Measurements from ENCODE around the gene NXNL2. TPM values are rescaled to one million over a fixed set of nuclear protein-coding genes. Genes with fewer than 3 reads are reported as not detected.

The NXNL2 gene
- total RNA-seq, 4 donors from 2014 or later: not detected

DNA sequence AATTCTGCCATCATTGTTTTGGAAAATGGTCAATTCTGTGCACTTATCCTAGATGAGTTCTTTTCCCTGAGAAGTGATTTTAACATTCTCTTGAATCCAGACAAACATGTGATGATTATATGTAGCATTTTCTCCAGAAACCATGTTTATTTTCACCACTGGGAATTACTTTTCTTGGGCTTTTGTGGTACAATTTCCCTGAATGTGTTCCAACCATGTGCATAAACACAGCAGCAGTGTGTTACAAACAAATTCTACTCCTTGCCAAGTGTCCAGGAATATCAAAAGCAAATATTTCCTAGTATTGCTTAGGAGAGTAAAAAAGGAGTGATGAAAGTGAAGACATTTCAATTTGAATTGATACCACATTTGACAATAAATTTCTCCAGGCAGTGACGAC is 50.4 kb downstream of the NXNL2 start:
- DNase-seq: no peak
- H3K27me3 ChIP-seq: no peaks in the 10 kb centered on the region
- no peaks in the 10 kb centered on the region for H3K9me3 ChIP-seq
- no peak overlapping the region for H3K4me3 ChIP-seq
- H3K4me1 ChIP-seq: no peaks in the 10 kb centered on the region
- H3K36me3 ChIP-seq: no peaks in the 10 kb centered on the region
- no peak overlapping the region for H3K27ac ChIP-seq
- TF ChIP-seq, protein P1, sequence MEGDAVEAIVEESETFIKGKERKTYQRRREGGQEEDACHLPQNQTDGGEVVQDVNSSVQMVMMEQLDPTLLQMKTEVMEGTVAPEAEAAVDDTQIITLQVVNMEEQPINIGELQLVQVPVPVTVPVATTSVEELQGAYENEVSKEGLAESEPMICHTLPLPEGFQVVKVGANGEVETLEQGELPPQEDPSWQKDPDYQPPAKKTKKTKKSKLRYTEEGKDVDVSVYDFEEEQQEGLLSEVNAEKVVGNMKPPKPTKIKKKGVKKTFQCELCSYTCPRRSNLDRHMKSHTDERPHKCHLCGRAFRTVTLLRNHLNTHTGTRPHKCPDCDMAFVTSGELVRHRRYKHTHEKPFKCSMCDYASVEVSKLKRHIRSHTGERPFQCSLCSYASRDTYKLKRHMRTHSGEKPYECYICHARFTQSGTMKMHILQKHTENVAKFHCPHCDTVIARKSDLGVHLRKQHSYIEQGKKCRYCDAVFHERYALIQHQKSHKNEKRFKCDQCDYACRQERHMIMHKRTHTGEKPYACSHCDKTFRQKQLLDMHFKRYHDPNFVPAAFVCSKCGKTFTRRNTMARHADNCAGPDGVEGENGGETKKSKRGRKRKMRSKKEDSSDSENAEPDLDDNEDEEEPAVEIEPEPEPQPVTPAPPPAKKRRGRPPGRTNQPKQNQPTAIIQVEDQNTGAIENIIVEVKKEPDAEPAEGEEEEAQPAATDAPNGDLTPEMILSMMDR (IDR thresholded peaks at IDR 0.05): no peak
- no peak for TF ChIP-seq POLR2A (IDR thresholded peaks at IDR 0.05)

DNA sequence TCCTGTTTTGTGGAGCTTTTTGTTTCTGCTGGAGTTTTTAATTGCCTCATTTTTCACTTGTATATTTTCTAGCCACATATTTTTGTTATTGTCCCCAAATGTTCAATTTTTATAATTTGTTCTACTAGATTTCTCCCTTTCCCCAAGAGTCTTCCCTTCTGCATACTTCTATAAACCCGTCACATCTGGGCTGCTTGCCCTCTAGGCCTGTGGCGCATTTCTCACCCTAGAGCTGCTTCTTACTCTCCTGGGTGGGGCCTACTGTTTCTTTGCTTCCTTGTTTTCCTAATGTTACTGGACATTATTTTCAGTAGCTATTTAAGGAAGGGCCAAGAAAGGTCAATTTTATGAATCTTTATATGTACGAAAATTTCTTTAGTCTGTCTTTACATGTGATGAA is 51.5 kb downstream of the NXNL2 start:
- no peak for TF ChIP-seq POLR2A (IDR thresholded peaks at IDR 0.05)
- TF ChIP-seq, protein P1 (IDR thresholded peaks at IDR 0.05): no peak
- no peak for DNase-seq
- H3K36me3 ChIP-seq: no peaks in the 10 kb centered on the region

DNA sequence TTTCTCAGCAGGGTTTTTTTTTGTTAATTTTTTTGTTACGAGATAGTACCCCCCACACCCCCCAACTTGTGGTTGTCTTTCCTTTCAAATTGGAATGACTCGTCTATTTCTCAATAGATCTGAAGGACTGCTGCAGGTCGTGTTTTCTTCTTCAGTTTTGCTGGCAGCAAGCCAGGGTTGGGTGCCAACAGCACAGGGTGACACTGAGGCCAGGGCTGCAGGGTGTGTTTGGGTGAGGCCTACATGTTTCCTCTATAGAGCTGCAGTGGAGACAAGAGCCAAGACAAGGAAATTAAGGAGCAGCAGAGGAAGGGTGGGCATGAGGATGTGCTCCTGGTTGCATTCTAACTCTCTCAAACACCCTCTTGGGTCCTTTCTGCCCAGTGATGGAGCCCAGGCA is 52.2 kb downstream of the NXNL2 start:
- Histone ChIP-seq H3K27me3 (no peaks in the 10 kb centered on the region), H3K9me3 (no peaks in the 10 kb centered on the region), H3K4me3 (no peak overlapping the region), H3K36me3 (no peaks in the 10 kb centered on the region), H3K27ac (no peak overlapping the region), H3K4me1 (no peaks in the 10 kb centered on the region)
- TF ChIP-seq, protein P1 (IDR thresholded peaks at IDR 0.05): no peak
- TF ChIP-seq POLR2A (IDR thresholded peaks at IDR 0.05): no peak
- DNase-seq: peak in 2 of 3 donors; percentile 63

More for the DNA sequence above, 51.5 kb downstream of the NXNL2 start:
- Histone ChIP-seq H3K4me1 (no peaks in the 10 kb centered on the region), H3K9me3 (no peaks in the 10 kb centered on the region), H3K27ac (no peak overlapping the region), H3K4me3 (no peak overlapping the region), H3K27me3 (no peaks in the 10 kb centered on the region)

DNA sequence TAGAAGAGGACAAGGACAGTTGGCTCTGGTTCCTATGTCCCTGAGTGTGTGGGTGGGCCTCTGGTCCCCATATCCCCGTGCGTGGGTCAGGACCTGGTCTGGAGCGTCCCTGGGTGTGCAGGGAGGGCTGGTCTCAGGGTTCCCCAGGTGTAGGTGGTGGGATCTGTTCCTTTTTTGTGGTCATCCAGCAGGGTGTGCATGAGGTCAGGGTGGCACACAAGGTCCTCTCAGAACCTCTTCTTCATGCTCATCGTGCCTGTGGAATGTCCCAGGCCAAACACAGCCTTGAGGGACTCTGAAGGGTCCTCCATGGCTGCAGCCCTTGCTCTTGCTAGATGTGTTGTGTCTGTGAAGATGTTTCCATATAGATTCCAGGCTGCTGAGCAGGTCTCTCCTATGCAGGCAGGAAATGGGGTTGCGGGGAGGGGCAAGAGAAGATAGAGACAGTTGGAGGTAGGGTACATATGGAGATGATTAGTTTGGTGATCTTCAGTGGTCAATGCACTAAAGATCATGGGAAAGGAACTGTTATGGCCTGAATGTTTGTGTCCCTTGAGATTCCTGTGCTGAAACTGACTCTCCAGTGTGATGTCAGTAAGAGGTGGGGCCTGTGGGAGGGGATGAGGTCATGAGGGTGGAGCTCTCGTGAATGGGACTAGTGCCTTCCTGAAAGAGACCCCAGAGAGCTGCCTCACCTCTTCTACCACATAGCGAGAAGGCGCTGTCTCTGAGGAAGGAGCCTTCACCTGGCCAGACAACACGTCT is 53.1 kb downstream of the NXNL2 start:
- no peaks in the 10 kb centered on the region for H3K4me1 ChIP-seq
- TF ChIP-seq, protein P1 (IDR thresholded peaks at IDR 0.05): no peak
- no peak for TF ChIP-seq POLR2A (IDR thresholded peaks at IDR 0.05)
- no peaks in the 10 kb centered on the region for H3K27me3 ChIP-seq
- no peak overlapping the region for H3K4me3 ChIP-seq
- H3K27ac ChIP-seq: no peak overlapping the region
- DNase-seq: no peak
- no peaks in the 10 kb centered on the region for H3K36me3 ChIP-seq
- H3K9me3 ChIP-seq: no peaks in the 10 kb centered on the region

DNA sequence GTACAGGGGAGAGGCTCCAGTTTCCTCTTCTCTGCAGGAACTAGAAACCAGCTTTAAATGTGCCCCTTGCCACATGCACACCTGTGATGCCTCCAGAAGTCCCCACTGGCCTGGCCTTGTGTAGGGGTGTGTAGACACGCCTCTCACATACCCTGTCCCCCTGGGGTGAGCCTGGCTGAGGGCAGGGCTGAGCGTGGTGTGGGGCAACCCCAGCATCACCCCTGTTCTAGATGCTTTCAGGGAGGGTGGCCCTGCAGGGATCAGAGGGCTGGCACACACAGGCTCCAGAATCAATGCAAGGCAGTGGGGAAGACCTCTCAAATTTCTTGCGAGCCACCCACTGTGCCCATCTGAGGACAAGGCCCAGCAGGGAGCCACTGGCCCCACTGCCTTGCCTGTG is 54.7 kb downstream of the NXNL2 start:
- no peaks in the 10 kb centered on the region for H3K27me3 ChIP-seq
- DNase-seq: no peak

More for the DNA sequence above, 54.7 kb downstream of the NXNL2 start:
- Histone ChIP-seq H3K27ac (no peak overlapping the region), H3K9me3 (no peaks in the 10 kb centered on the region), H3K4me1 (no peaks in the 10 kb centered on the region), H3K36me3 (no peaks in the 10 kb centered on the region), H3K4me3 (no peak overlapping the region)
- TF ChIP-seq, protein P1 (IDR thresholded peaks at IDR 0.05): no peak
- TF ChIP-seq POLR2A (IDR thresholded peaks at IDR 0.05): no peak

Data from Peyer's patch (tissue), 4 donors.